GM21717 (cell line): Measurements from ENCODE around the gene SCUBE3.

Experiments
- ATAC-seq: cut with Tn5 transposase; IDR thresholded peaks from one replicate; pipeline ENCODE4 v1.9.1; 2021; ENCODE audit warnings: mild to moderate bottlenecking, moderate library complexity; ENCODE audit not compliant: unreplicated experiment

Gene SCUBE3

DNA sequence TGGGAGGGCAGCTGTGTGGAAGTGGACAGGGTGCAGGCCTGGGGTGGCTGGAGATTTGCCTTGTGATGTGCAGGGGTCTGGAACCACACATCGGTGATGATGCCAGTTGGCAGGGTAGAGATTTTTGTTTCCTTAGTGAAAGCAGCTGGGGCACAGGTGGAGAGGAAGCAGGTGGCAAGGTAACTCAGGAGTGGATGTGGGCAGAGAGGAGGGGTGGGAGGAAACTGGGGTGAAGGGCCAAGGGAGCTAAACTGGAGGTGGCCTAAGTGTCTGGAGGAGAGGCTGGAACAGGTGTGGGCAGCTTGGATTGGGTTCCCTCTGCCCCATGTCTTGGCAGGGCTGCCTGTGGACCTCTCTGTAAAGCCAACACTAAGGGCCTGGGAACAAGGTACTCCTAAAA is 4.7 kb upstream of the SCUBE3 start:
- ATAC-seq = no peak

DNA sequence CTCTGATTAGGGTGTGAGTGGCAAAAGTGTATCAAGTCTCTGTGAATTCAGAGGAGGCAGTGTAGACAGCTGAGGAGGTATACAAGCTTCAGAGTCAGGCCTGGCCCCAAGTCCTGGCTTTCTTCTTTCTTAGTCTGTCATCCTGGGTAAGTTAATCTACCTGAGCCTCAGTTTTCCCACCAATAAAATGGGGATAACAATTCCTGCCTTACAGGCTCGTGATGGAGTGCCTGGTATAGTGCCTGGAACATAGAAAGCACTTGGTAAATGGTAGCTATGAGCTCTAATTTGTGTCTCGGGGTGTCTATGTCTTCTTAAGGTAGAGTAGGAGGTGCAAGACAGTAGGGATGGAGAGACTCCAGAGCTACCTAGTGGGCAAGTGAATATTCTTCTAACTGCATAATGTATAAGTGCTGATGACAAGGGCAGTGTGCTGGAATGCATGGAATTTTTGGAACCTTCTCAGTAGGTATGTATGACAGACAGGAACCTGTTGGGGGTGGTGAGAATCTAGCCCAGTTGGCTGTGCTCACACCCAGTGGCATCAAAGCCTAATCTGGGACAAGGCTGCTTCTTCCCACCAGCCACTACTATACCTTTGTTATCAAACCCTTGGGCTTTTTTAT is 4.0 kb upstream of the SCUBE3 start:
- no peak for ATAC-seq

DNA sequence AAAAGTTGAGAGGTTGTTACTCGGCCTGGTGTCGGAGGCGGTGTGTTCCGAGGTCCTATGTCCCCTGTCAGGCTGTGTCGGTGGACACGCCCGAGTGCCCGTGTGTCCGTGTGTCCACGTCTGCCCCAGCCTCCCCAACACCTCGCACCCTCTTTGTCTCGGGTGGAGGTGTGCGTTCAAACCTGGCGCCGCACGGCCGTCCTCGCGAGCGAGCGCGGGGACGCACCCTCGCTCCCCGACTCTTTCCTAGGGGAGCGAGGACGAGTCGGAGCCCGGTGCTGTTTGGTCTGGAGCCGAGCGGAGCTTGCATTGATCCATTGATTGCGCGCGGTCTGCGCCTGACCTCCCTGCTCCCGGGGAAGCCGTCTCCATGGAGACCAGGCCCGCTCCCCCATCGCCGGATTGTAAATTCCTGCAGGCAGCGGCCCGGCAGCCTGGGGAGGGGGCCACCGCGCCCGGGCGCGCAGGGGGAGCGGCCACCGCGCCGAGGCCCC is 411 bp upstream of the SCUBE3 start:
- ATAC-seq = no peak

DNA sequence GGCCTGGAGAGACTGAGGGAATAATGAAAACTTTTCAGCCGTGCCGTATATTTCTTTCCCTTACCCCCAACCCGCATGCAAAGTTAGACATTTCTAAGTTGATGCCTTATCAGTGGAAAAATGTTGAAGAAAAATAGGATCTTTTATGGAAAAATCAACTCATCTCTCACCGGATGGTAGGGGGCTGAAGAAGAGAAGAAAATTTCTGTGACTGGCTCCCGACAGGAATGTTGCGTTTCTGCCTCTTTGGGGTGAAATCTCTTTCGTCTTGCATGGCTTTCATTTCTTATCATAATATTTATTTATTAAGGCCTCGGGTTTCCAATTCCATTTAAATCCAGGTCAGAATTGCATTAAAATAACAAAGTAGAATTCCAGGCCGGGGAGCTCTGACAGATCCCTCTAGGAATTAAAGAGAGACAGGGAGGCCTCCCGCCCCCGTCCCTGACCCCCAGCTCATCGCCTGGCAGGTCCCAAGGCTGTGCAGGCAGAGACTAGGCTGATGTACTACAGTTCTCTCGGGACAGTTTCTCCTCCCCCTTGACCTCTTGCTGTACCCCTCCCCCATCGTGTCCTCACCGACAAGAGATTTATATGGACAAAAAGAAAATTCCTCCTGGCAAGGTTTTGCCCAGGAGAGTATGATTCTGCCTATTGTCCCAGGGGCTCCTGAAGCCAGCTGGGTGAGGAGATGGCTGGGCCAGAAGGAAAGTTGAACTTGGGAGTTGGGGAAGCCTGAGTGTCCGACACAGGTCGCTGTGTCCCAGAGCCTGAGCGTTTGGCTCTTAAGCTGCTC is 1.3 kb downstream of the SCUBE3 start:
- no peak for ATAC-seq

DNA sequence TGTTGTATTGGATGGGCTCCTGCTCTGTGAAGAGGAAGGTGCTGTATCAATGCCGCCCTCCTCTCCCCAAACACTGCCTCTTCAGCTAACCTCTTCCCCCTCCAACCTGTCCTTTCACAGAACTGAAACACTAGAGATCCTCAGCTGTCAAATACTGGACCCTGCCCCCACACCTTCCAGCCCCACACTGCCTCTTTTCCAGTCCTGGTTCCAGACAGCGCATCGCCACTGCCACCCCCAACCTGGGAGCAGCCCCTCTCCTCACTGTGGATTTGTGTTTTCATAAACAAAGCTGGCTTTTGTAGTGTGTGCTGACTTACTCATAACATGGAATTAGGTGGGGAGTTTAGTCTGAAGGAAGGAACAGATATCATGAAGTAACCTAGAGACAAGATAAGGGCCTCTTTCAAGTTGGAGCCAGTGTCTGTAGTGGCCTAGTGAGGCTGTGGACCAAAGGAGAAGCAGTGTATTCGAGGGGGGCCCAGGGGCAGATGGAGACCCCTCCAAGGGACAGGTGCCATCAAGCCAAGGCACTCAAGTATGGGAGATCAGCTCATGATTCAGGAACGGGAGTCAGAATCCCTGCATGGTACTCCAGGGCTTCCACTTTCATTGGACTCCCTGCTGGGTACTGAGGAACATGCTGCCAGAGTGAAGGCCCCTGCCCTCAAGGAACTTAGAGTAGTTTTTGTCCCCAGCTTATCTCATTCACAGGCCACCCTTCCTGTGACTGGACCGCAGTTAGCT is 2.1 kb downstream of the SCUBE3 start:
- no peak for ATAC-seq

DNA sequence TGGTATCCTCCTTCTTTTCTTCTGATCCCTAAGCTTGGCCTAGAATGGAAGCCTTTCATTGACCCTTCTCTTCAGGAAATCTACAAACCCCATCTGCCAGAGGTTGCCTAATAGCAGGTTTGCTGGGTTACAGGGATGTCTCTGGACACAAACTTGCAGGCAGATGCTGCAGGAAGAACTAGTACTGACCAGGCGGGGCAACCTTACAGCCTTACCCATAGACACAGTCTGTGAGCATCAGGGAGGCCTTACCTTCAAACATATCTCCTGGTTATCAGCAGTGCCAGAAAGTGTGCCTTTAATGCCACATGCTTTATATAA is 2.6 kb downstream of the SCUBE3 start:
- no peak for ATAC-seq

DNA sequence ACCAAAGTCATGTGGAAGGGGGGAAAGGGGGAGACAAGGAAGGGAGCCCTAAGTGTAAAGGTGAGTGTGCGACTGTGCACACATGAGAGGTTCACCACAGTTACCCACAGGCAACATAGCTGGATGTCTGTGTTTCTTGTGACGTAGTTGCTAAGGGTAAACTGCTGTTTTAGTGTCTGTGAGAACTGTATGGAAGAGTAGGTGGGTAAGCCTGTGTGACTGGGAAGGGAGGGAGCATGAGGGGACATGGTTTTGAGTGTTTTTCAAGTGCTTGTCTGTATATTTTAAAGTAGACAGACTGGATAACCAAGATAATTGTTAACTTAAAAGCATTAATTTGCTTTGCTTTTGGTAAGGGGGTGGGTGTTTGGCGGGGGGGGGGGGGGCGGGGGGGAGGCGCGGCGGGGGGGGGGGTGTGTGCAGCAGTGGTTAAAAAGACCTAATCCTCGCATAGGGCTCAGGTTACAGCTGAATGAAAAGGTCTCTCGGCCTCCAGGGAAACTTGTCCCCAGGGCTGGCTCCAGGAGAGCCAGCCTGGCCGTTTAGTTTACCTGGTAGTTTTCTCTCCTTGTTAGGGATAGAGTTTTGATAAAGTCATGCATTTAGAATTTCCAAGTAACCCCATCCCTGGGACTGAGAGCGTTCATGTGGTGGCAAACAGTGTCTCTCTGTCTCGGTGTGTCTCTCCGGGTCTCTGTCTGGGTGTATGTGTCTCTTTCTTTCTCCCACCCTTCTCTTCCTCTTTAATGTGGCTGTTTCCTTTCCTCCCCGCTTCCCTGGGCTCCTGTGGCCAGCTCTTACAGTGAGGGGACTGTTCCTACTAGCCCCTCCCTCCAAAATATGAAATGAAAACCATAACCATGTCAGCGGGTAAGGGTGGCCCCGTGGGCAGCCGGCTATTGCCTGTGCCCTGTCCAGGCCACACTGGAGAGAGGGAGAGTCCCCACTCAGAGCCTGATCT is 3.4 kb downstream of the SCUBE3 start:
- no peak for ATAC-seq

DNA sequence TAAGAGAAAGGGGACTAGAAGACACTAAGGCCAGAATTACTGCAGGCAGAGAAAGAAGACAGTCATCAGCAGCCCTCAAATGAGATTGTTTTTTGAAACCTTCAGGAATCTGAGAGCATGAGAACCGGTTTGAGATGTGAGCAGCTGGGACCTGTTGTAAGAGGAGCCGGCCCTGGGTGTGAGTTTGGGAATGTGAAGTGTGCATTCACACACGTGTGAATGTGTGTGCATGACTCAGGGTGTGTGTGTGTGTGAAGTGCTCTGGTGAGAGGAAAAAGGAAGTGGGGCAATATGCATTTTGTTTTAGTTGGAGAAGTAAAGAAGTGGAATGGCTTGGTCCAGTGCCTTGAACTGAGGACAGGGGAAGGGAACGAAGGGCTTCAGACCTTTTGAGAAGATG is 4.3 kb downstream of the SCUBE3 start:
- ATAC-seq = no peak

DNA sequence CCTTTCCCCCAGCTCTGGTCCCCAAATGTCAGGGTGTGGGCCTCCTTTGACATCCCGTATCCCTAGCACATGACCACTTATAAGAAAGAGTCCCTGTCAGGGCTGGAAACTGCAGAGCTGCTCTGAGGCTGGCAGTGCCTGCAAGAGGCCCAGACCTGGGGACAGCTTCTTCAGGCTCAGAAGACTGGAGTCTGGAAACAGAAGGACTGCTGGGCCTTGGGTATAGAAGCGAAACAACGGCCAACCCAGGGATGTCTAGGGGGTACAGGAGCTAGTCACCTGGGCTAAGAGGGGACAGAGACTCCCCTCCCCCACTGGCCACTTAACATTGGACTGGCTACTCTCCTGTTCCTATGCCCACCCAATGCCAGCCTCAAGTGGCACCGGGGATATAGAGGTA is 4.7 kb downstream of the SCUBE3 start:
- no peak for ATAC-seq

DNA sequence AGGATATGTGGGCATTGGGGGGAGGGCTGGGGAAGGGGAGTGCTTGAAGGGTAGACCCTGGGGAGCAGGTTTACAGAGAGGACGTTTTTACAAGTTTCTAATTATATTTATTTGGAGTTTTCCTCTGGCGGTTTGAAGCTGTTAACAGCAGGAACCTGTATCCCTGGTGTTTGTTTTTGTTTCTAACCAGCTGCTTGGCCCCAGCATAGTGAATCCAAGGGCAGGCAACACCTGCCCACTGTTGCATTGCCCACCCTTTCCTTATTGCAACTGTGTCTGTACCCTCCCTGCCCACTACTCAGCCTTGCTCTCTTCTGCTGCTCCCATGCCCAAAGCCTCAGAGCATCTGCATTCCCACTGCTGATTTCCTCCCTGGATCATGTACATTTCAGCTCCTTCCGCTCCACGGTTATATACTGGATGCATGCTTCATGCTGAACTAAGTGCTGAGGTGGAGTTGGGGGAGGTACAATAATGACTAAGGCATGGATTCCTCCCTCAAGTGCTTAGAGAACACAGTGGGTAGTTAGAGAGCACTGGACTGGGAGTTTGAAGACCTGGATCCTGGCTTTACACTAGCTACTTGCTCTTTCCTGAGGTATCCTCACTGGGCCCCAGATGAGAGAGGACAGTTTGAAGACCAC is 6.0 kb downstream of the SCUBE3 start:
- ATAC-seq = no peak

DNA sequence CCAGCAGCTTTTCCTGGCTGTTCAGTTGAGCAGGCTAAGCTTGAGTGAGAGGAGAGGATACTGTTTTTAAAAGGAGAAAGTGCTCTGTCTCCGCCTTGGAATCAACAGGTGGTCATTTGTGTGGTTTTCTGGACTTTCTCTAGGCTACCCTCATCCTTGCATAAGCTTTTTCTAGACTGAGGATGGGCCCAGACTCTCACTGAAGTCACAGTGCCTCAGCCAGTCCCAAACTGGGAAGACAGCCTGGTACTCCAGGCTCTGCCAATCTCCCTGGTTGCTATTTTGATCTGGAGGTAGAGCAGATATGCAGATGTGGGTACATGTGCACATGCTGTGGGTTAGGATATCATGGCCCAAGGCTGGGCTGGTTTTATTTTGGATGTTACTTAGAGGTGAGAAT is 7.0 kb downstream of the SCUBE3 start:
- ATAC-seq = no peak

DNA sequence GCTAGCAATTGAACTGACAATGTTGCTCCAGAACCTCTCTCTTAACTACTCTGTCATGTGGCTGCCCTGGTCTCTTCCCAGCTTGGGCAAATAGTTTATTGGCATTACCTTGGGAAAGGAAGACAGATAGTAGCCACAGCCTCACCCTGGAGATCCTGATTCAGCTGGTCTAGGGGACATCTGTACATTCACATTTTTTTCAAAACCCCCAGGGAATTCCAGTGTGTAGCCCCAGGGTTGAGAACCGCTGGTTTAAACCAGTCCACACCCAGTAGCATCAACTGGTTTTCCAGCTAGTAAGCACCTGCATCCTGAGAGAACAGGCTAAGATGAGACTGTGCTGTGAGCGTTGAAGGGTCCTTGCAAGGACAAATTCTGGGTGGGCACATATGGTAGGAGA is 9.6 kb downstream of the SCUBE3 start:
- ATAC-seq = no peak

DNA sequence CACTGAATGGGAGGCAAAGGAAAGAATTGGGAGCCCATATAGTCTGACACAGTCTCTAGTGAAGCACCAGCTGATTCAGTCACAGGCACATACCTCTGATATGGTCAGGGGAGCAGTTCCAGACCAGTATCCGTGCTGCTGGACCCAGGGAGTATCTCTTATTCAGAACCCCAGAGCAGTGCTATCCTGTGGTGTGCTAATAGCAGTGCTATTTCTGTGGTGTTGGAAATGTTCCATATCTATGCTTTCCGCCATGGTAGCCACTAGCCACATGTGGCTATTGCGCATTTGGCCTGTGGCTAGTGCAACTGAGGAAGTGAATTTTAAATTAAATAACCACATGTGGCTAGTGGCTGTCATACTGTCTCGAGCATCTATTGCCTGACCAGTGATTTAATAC is 11.0 kb downstream of the SCUBE3 start:
- ATAC-seq = no peak

DNA sequence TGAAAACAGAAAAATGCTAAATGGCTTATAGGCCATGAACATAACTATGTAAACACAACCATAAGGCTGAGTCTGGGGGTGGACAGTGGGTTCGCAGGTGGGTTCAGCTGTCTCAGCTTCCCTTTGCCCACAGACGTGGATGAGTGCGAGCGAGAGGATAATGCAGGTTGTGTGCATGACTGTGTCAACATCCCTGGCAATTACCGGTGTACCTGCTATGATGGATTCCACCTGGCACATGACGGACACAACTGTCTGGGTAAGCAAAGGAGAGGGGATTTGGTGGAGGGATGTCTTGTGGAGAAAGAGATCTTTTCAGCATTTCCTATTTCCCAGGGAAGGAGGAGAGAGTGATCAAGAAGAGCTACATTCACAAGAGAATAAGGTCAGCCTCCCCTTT is 14.7 kb downstream of the SCUBE3 start:
- no peak for ATAC-seq

DNA sequence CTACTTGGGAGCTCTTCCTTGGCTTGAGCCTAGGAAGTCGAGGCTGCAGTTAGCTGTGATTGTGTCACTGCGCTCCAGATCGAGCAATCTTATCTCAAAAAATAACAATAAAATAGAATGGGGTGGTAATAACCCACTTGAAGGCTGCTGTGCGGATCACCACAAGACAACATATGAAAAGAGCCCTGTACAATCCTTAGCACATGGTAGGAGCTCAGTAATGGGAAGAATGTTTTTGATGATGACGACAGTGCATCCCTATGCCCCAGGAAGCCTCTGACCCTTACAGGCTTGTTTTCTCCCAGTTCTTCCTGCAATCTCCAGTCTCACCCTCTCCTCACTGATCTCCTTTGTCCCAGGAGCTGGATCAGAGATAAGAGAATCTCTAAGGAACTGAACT is 15.5 kb downstream of the SCUBE3 start:
- ATAC-seq = no peak

DNA sequence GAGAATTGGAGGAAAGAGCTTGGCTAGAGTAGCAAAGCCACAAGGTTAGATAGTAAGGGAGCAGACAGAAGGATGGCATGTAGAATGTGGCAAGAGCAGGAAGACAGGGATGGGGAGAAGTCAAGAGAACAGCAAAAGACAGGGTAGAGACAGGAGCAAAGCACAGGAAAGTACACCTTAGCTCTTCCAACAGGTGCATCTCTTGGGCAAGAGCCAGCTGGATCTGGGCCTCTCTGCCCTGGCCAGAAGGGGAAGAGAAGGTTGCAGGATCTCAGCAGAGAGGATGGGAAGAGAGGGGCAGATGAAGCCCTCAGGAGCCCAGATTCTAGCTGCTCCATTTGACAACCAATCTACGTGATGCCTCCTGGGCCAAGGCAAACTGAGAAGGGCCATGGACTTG is 16.7 kb downstream of the SCUBE3 start:
- ATAC-seq = no peak

DNA sequence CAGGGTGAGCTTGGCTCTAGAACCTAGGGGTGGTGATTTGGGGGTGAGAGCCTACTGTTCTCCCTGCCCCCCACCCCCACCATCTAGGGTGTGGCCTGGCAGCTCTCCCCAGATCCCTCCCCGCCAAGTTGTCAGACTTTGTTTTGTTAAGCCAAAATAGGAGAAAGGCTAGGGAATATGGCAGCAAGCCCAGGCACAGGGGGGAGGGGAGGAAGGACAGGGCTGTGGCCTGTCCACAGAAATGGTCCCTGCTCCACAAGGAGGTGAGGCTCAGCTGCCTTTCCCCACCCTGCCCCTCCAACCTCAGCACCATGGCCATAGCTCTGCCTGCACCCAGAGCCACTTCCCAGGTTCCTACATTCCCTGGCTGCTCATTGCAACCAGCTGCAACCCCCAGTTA is 17.2 kb downstream of the SCUBE3 start:
- ATAC-seq = no peak

DNA sequence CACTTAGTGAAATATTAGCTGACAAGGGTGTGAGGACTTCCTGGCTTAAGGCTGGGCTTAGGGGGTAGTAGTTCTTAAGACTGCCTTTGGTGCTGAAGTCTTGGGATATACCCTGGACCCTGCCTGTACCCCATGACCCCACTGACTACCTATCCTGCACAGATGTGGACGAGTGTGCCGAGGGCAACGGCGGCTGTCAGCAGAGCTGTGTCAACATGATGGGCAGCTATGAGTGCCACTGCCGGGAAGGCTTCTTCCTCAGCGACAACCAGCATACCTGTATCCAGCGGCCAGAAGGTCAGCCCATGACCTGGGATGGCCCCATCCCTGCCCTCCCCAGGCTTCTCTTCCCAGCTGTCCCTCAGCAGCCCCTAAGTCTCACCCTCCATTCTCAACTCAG is 17.8 kb downstream of the SCUBE3 start:
- ATAC-seq = no peak

DNA sequence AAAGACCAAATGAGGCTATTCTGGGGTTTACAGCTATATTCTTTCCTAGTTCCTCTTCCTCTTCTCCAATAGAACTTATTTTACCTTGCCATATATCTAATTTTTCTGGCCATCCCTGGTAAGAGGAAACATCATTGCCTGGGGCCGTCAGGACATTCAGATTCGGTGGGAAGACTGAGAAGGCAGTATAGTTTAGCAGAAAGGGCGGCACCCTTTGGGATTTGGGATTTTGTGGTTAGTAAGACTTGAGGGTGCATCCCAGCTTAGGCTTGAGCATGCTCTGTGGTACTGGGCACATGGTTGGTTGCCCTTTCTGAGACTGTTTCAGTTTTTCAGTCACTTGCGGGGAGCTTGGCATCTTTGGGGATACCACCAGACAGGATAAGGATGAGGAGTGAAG is 21.1 kb downstream of the SCUBE3 start:
- ATAC-seq = no peak

DNA sequence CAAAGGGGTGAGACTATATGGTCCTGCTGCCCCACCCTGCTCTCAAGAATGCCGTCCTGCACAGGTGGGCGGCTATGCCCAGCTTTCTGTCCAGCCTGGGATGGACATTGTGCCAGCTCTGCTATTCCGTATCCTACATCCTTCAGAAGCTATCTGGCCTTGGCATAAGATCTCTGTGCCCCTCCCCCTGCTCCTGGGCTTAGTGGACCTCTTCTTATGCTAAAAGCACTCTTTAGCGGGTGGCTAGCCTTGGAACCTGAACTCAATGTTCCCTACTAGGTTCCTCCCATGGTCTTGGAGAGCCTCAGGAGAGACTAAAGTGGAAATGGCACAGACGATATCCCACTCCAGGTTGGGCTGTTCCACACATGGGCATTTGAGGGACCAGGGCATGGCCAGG is 22.5 kb downstream of the SCUBE3 start:
- ATAC-seq = no peak
